H1 (cell line): ENCODE measurements around the gene CNNM4. TPM values are rescaled to one million over a fixed set of nuclear protein-coding genes. Genes with fewer than 3 reads are reported as not detected.

Experiments used
- CTCF ChIA-PET: fragments of 300-600 bp; sonication (Branson Sonifier 250); formaldehyde crosslinking; loops from one replicate; lab custom pipeline; 2021; ENCODE audit not compliant: partially characterized antibody; lab: Charles Lee
- POLR2A ChIA-PET: fragments of 300-600 bp; sonication (Branson Sonifier 250); formaldehyde crosslinking; loops from one replicate; lab custom pipeline; 2021; ENCODE audit warnings: inconsistent platforms; ENCODE audit not compliant: partially characterized antibody; lab: Charles Lee
- DNase-seq, 2 experiments: peaks; one replicate each; pipeline versions ENCODE4 v3.0.0 to v3.0.0-alpha.2; 2010 to 2022; ENCODE audit warnings: low spot score in 2 of 2, low read depth in 1 of 2, mixed read lengths in 1 of 2
- FAIRE-seq: peaks from 2 replicates; lab custom pipeline; 2011; peaks lifted over from hg19 to GRCh38; lab: Jason Lieb, UNC
- H2AFZ ChIP-seq: 2 replicates; pipeline ENCODE4 v1.8.1; 2012; ENCODE audit warnings: low read length, inconsistent platforms
- H2AK5ac ChIP-seq: 2 replicates; pipeline ENCODE4 v1.6.1; 2013; ENCODE audit warnings: low read depth, low read length
- H2BK120ac ChIP-seq: replicated peaks from 2 replicates; pipeline ENCODE3; 2013; ENCODE audit warnings: low read depth, low read length, inconsistent platforms
- H2BK12ac ChIP-seq: 2 replicates; pipeline ENCODE4 v1.6.1; 2013; ENCODE audit warnings: low read depth, low read length
- H2BK15ac ChIP-seq: 2 replicates; pipeline ENCODE4 v1.6.1; 2013; ENCODE audit warnings: low read length
- H2BK20ac ChIP-seq: 2 replicates; pipeline ENCODE4 v1.6.1; 2013; ENCODE audit warnings: low read length
- H2BK5ac ChIP-seq: 2 replicates; pipeline ENCODE4 v1.6.1; 2013; ENCODE audit warnings: low read depth, low read length
- H3K14ac ChIP-seq: 2 replicates; pipeline ENCODE4 v1.6.1; 2013; ENCODE audit warnings: inconsistent platforms; ENCODE audit not compliant: insufficient read length
- H3K18ac ChIP-seq: 2 replicates; pipeline ENCODE4 v1.6.1; 2013; ENCODE audit warnings: low read length; ENCODE audit errors: extremely low read depth
- H3K23ac ChIP-seq: 2 replicates; pipeline ENCODE4 v1.6.1; 2013; ENCODE audit warnings: inconsistent platforms; ENCODE audit not compliant: insufficient read length
- H3K23me2 ChIP-seq: 2 replicates; pipeline ENCODE4 v1.6.1; 2013; ENCODE audit warnings: low read depth, low read length
- H3K27ac ChIP-seq: 2 replicates; pipeline ENCODE4 v1.6.1; 2011; ENCODE audit warnings: low read depth, low read length, inconsistent platforms
- H3K27me3 ChIP-seq, 4 experiments: replicated peaks in 1 of 4; 1 replicate in 1 of 4; 2 replicates in 3 of 4; pipeline versions ENCODE4 v1.6.1 to v1.8.1; 2011 to 2013; ENCODE audit warnings: low read length in 3 of 4, mild to moderate bottlenecking in 3 of 4, inconsistent platforms in 2 of 4, mixed read lengths in 2 of 4, moderate library complexity in 1 of 4; ENCODE audit not compliant: control insufficient read depth in 3 of 4, insufficient read depth in 3 of 4; ENCODE audit errors: extremely low read depth in 1 of 4
- H3K36me3 ChIP-seq, 4 experiments: 2 replicates each; pipeline versions ENCODE4 v1.6.1 to v1.8.1; 2011 to 2013; ENCODE audit warnings: mild to moderate bottlenecking in 4 of 4, low read length in 3 of 4, moderate library complexity in 2 of 4, control low read depth in 1 of 4, inconsistent platforms in 1 of 4; ENCODE audit not compliant: insufficient read depth in 4 of 4, control insufficient read depth in 2 of 4
- H3K4ac ChIP-seq: replicated peaks from 2 replicates; pipeline ENCODE3; 2013; ENCODE audit warnings: low read length, low read depth, mixed read lengths, inconsistent platforms; ENCODE audit not compliant: insufficient read length
- H3K4me1 ChIP-seq, 4 experiments: replicated peaks in 1 of 4; 1 replicate in 1 of 4; 2 replicates in 3 of 4; pipeline versions ENCODE4 v1.6.1 to v1.8.1; 2011 to 2013; ENCODE audit warnings: low read length in 3 of 4, inconsistent platforms in 2 of 4, mixed read lengths in 1 of 4; ENCODE audit not compliant: insufficient read depth in 4 of 4, control insufficient read depth in 3 of 4
- H3K4me2 ChIP-seq, 2 experiments: 2 replicates each; pipeline versions ENCODE4 v1.6.1 to v1.8.1; 2011 to 2013; ENCODE audit warnings: low read depth in 2 of 2, low read length in 2 of 2, control low read depth in 1 of 2, inconsistent platforms in 1 of 2, mild to moderate bottlenecking in 1 of 2; ENCODE audit not compliant: insufficient read depth in 1 of 2
- H3K4me3 ChIP-seq, 4 experiments: fragments of 200-600, 300-600 bp in 1 of 4; sonication (generic), shearing (Covaris generic), sonication (Bioruptor Twin) in 1 of 4; 2 replicates each; pipeline versions ENCODE4 v1.5.1 to v1.8.1; 2011 to 2016; ENCODE audit warnings: low read length in 4 of 4, low read depth in 3 of 4, control low read depth in 2 of 4, inconsistent platforms in 2 of 4, mild to moderate bottlenecking in 2 of 4, mixed read lengths in 1 of 4, moderate library complexity in 1 of 4; ENCODE audit not compliant: insufficient read depth in 2 of 4; ENCODE audit errors: extremely low read depth in 1 of 4
- H3K56ac ChIP-seq: replicated peaks from 2 replicates; pipeline ENCODE3; 2013; ENCODE audit warnings: low read depth, mild to moderate bottlenecking, mixed read lengths, low read length, inconsistent platforms; ENCODE audit not compliant: insufficient read length
- H3K79me1 ChIP-seq: 2 replicates; pipeline ENCODE4 v1.6.1; 2013; ENCODE audit warnings: low read depth, low read length, control low read depth
- H3K79me2 ChIP-seq, 2 experiments: 2 replicates each; pipeline versions ENCODE4 v1.6.1 to v1.8.1; 2012 to 2013; ENCODE audit warnings: low read length in 2 of 2, mild to moderate bottlenecking in 2 of 2, inconsistent platforms in 1 of 2; ENCODE audit not compliant: insufficient read depth in 2 of 2, control insufficient read depth in 1 of 2
- H3K9ac ChIP-seq, 4 experiments: replicated peaks in 1 of 4; 1 replicate in 1 of 4; 2 replicates in 3 of 4; pipeline versions ENCODE4 v1.6.1 to v1.8.1; 2011 to 2013; ENCODE audit warnings: low read depth in 3 of 4, low read length in 3 of 4, control low read depth in 2 of 4, mild to moderate bottlenecking in 2 of 4, moderate library complexity in 2 of 4, inconsistent platforms in 1 of 4; ENCODE audit errors: extremely low read depth in 1 of 4
- H3K9me3 ChIP-seq, 2 experiments: 2 replicates each; pipeline versions ENCODE4 v1.6.1 to v1.8.1; 2012 to 2013; ENCODE audit warnings: mild to moderate bottlenecking in 2 of 2, moderate library complexity in 2 of 2, control low read depth in 1 of 2, inconsistent platforms in 1 of 2, low read depth in 1 of 2, low read length in 1 of 2, mixed read lengths in 1 of 2; ENCODE audit not compliant: insufficient read depth in 2 of 2
- H4K20me1 ChIP-seq, 2 experiments: replicated peaks in 1 of 2; 2 replicates each; pipeline versions ENCODE3 to v1.8.1; 2011 to 2013; ENCODE audit warnings: inconsistent platforms in 2 of 2, low read length in 2 of 2, mild to moderate bottlenecking in 1 of 2; ENCODE audit not compliant: insufficient read depth in 2 of 2, control insufficient read depth in 1 of 2
- H4K5ac ChIP-seq: 2 replicates; pipeline ENCODE4 v1.6.1; 2013; ENCODE audit warnings: low read length, low read depth, mixed read lengths, inconsistent platforms; ENCODE audit not compliant: insufficient read length
- H4K8ac ChIP-seq: 2 replicates; pipeline ENCODE4 v1.8.0; 2013; ENCODE audit warnings: mild to moderate bottlenecking, moderate library complexity, low read length, inconsistent platforms; ENCODE audit not compliant: insufficient read depth; ENCODE audit errors: extremely low read depth
- H4K91ac ChIP-seq: replicated peaks from 2 replicates; pipeline ENCODE3; 2013; ENCODE audit warnings: low read length, mixed read lengths, inconsistent platforms; ENCODE audit not compliant: insufficient read length
- HDAC6 ChIP-seq: IDR thresholded peaks from one replicate; pipeline ENCODE4 v1.7.1; 2012; ENCODE audit warnings: low read depth, mild to moderate bottlenecking, inconsistent platforms, low read length, moderate library complexity
- KDM4A ChIP-seq: IDR thresholded peaks from one replicate; pipeline ENCODE4 v1.7.1; 2012; ENCODE audit warnings: low read depth, mild to moderate bottlenecking, moderate library complexity, low read length, inconsistent platforms; ENCODE audit not compliant: severe bottlenecking
- SRF ChIP-seq: IDR thresholded peaks from 2 replicates; pipeline ENCODE4 v1.6.1; 2011; ENCODE audit warnings: mild to moderate bottlenecking, low read depth, low read length, moderate library complexity
- WGBS, 2 experiments: shearing (Covaris generic) in 1 of 2; methylation state at CpG; one replicate each; pipeline versions ENCODE4 v1.1.6 to v1.1.7; 2013 to 2015; ENCODE audit warnings: low lambda C conversion rate in 2 of 2, mixed read lengths in 2 of 2, inconsistent platforms in 1 of 2, low coverage in 1 of 2, missing lambda C conversion rate in 1 of 2; ENCODE audit not compliant: insufficient replicate concordance in 2 of 2, insufficient coverage in 1 of 2, insufficient read length in 1 of 2; ENCODE audit errors: extremely low coverage in 1 of 2, missing lambda C conversion rate in 1 of 2; 5-methylcytosine and 5-hydroxymethylcytosine counted together
- polyA plus RNA-seq, 7 experiments: library from polyadenylated mRNA; depleted of rRNA in 3 of 7; stranded (reverse) in 5 of 7; unstranded in 2 of 7; fragments of >200 nt in 5 of 7; fragments of 200-250 nt in 2 of 7; gene quantifications; 1 replicate in 5 of 7; 2 replicates in 1 of 7; 4 replicates in 1 of 7; pipeline versions ENCODE4 v1.2.1 to v1.2.3, GENCODE V29; 2011 to 2013; ENCODE audit warnings: missing spikeins in 2 of 7, mixed read lengths in 2 of 7
- total RNA-seq: library from RNA; stranded (reverse); fragmentation: NEBNext Ultra II Directional; extraction: Animal tissue kit (Norgen Biotek cat#: 25700); gene quantifications from 2 replicates; pipeline ENCODE4 v1.2.1, GENCODE V29; 2021

CNNM4 gene
- total and polyA plus RNA-seq, 2 of the 8 experiments (the other 6 are each of a cell fraction or from before 2014, with no cell fraction given): 10.3 to 11.0 TPM

- Histone ChIP-seq H3K56ac (no peak overlapping the region), H2BK20ac (no peak overlapping the region), H3K9ac (no peak overlapping the region), H3K36me3 (peaks cover 11 to 64% (median 45%) of the 10 kb centered on the region in 4 experiments; a peak in 7 of 8 replicates), H4K91ac (no peak overlapping the region), H3K18ac (no peak overlapping the region), H3K4me3 (no peak overlapping the region), H2AK5ac (no peak overlapping the region), H2BK120ac (no peak overlapping the region), H4K20me1 (peaks cover 0 to 3% of the 10 kb centered on the region in 2 experiments), H2BK5ac (no peak overlapping the region), H3K4me2 (no peak overlapping the region), H3K4ac (no peak overlapping the region), H3K4me1 (peaks cover 0 to under 1% (median under 1%) of the 10 kb centered on the region in 4 experiments; a peak in 2 of 7 replicates), H3K23me2 (no peaks in the 10 kb centered on the region), H2BK15ac (no peak overlapping the region), H3K79me2 (peaks cover 0 to 13% of the 10 kb centered on the region in 2 experiments; a peak in 2 of 4 replicates), H3K27ac (no peak overlapping the region), H3K79me1 (peaks cover 3% of the 10 kb centered on the region), H3K14ac (no peak overlapping the region), H4K5ac (no peak overlapping the region), H4K8ac (no peak overlapping the region), H2BK12ac (no peak overlapping the region), H3K27me3 (no peaks in the 10 kb centered on the region), H3K9me3 (no peaks in the 10 kb centered on the region), H3K23ac (no peak overlapping the region), H2AFZ (no peak overlapping the region)
- CTCF ChIA-PET: interaction anchor here (1.0 to 1.4 kb wide), 3 partner anchors 14 to 29 kb away, joined by 3 to 8 read pairs (median 4); partner anchors contain the start of gene CNNM4
- TF ChIP-seq HDAC6 (no peak), SRF (no peak), KDM4A (no peak)
- no peak for DNase-seq
- POLR2A ChIA-PET: interaction anchor here (0.7 to 1.2 kb wide), 2 partner anchors 10 to 27 kb away, joined by 3 read pairs; no protein-coding TSS in a partner anchor
- no peak for FAIRE-seq
- 89% methylated on average over 3 of the region's 3 CpGs; no CpG with 5 or more reads in 1 of the 2 experiments for WGBS, 2 experiments
These were observed 26.8 kb upstream of the CNNM4 start for GRCh38 chr2:96733931-96734330.
